Activated CD4-positive, alpha-beta T cell treated with anti-CD3 and anti-CD28 coated beads for 24 hours (primary cell): ENCODE data around the gene TKTL1.
A peak's percentile ranks its signal among the peaks of the same experiment; 100 is the strongest.

Experiments used
- DNase-seq, 2 donors: peaks; one replicate each; pipeline ENCODE4 v3.0.0-alpha.2; 2020; ENCODE audit warnings: low read depth in 2 of 2

TKTL1 gene

DNA sequence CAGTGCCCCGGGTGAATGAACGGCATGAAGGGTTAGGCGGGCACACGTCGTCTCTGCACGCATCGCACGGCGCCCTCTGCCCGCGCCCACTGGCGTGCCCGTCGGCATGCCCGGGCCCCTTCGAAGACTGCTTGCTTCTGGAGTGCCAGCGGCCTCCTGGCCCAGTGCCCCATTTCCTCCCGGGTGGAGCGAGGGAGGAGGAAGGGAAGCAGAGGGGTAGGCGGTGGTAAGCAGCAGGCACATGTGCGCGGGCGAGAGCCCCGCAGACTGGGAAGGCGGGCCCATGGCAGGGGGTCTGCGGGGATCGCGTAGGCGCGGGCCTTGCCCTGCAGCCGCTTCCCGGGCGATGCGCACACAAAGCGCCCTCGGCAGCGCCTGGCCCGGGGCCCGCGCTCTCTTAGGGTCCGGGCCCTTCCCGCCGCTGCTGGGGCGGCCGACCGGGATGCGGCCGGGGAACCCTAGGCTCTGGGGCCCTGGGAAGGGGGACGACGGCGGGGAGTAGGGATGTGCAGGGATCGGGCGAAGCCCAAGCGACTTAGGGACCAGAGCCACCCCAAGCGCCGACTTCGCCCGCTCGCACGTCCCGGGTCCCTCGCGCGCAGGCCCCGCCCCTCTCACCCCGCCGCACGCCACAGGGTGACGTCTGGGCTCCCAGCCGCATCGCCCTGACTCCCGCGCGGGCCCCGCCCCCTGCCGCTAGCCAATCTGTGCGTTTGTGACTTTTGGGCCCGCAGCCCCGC is 82.6 kb downstream of the TKTL1 start:
- DNase-seq, result no peak

DNA sequence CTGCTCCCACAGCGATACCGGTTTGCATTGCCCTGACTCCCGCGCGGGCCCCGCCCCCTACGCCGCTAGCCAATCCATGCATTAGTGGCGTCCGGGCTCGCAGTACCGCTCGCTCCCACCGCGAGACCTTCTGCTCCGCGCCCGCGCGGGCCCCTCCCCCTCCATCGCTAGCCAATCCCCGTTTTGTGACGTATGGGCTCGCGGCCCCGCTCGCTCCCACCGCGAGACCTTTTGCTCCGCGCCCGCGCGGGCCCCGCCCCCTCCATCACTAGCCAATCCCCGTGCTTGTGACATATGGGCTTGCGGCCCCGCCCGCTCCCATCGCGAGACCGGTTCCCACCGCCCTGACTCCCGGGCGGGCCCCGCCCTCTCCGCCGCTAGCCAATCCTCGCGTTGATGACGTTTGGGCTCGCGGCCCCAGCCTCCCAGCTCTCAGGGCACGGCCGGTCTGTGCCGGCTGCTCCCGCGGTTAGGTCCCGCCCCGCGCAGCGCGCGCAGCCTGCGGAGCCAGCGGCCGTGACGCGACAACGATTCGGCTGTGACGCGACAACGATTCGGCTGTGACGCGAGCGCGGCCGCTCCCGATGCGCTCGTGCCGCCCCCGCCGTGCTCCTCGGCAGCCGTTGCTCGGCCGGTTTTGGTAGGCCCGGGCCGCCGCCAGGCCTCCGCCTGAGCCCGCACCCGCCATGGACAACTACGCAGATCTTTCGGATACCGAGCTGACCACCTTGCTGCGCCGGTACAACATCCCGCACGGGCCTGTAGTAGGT is 83.4 kb downstream of the TKTL1 start, which contains the start of gene EMD:
Gene EMD, plus strand, starts transcription at position 497 of the 770 bp plus-strand sequence. Its CDS starts 190 bp downstream, at position 687.
- DNase-seq, result peak; percentile 90

DNA sequence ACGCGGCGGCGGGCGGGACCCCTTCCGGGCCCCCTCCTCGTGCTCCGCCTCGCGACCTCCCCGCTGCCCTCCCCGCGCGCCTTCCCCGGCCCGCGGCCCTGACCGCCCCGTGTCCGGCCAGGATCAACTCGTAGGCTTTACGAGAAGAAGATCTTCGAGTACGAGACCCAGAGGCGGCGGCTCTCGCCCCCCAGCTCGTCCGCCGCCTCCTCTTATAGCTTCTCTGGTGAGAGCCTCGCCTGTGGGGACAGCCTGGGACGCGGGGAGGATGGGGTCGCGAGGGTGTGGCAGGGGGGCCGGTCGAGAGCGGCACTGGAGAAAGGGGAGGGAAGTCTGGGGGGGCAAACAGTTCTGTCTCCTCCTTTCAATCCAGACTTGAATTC is 84.0 kb downstream of the TKTL1 start:
- DNase-seq, result no peak
